Spinal cord (tissue), 10 donors: ENCODE data around the gene IL25. TPM values are rescaled to one million over a fixed set of nuclear protein-coding genes. Genes with fewer than 3 reads are reported as not detected.
"Not testable (repeated sequence)": the region's sequence is repeated elsewhere in the genome, so short reads cannot be mapped to it uniquely, and the experiment has no call there.

Source experiments
- DNase-seq, 6 donors: peaks; one replicate each; pipeline versions ENCODE4 v3.0.0 to v3.0.0-alpha.2; 2013 to 2015; ENCODE audit warnings: low spot score in 6 of 6, low read depth in 4 of 6
- H3K27ac ChIP-seq: one replicate; pipeline ENCODE4 v1.5.1; 2013; ENCODE audit warnings: low read depth, low read length, control low read depth
- H3K27me3 ChIP-seq: one replicate; pipeline ENCODE4 v1.6.1; 2013; ENCODE audit warnings: low read length; ENCODE audit not compliant: control insufficient read depth, insufficient read depth
- H3K36me3 ChIP-seq: one replicate; pipeline ENCODE4 v1.6.1; 2013; ENCODE audit warnings: low read length; ENCODE audit not compliant: control insufficient read depth, insufficient read depth
- H3K4me1 ChIP-seq: one replicate; pipeline ENCODE4 v1.6.1; 2013; ENCODE audit warnings: low read length; ENCODE audit not compliant: control insufficient read depth, insufficient read depth
- H3K4me3 ChIP-seq: one replicate; pipeline ENCODE4 v1.5.1; 2013; ENCODE audit warnings: low read depth, low read length, control low read depth
- H3K9me3 ChIP-seq: one replicate; pipeline ENCODE4 v1.6.1; 2013; ENCODE audit warnings: low read length; ENCODE audit not compliant: control insufficient read depth, insufficient read depth
- WGBS: methylation state at CpG from one replicate; pipeline ENCODE4 v1.1.5; 2013; ENCODE audit warnings: missing lambda C conversion rate; ENCODE audit not compliant: insufficient coverage; 5-methylcytosine and 5-hydroxymethylcytosine counted together
- polyA plus RNA-seq, 2 donors: library from polyadenylated mRNA; unstranded; fragments of 120-200 nt; gene quantifications; one replicate each; pipeline ENCODE4 v1.2.1, GENCODE V29; 2013; ENCODE audit not compliant: insufficient read length in 2 of 2
- total RNA-seq, 2 donors: library from RNA; depleted of rRNA in 1 of 2; stranded (reverse); fragments of 120-200 nt in 1 of 2; fragments of >200 nt in 1 of 2; gene quantifications; one replicate each; pipeline versions ENCODE4 v1.2.3 to v1.2.4, GENCODE V29; 2013 to 2014
- donor health status: healthy.

The IL25 gene
- total and polyA plus RNA-seq, 4 donors: not detected

DNA sequence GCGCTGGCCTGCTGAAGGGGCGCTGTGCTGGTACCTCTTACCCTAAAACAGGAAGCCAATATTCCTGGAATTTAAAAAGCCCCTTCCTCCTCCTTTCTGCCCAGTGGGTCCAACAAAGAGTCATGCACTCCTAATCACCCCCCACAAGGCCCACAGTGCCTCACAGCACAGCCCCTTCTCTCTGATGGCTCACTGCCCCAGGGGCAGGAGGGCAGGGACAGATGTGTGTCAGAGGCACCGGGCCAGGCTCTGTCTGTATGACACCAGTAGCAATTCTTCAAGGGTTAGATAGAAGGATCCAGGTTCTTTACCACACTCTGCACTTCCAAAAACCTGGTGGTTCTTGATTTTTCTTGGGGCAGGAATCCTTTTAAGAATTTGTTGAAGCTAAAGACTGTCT lies 26.5 kb downstream of the IL25 start:
- H3K27me3 ChIP-seq: no peaks in the 10 kb centered on the region
- no peak overlapping the region for H3K4me3 ChIP-seq
- no peaks in the 10 kb centered on the region for H3K9me3 ChIP-seq
- H3K4me1 ChIP-seq: no peaks in the 10 kb centered on the region
- no peak for DNase-seq
- WGBS: 94% methylated on average over 2 of the region's 3 CpGs
- no peak overlapping the region for H3K27ac ChIP-seq
- H3K36me3 ChIP-seq: no peaks in the 10 kb centered on the region

DNA sequence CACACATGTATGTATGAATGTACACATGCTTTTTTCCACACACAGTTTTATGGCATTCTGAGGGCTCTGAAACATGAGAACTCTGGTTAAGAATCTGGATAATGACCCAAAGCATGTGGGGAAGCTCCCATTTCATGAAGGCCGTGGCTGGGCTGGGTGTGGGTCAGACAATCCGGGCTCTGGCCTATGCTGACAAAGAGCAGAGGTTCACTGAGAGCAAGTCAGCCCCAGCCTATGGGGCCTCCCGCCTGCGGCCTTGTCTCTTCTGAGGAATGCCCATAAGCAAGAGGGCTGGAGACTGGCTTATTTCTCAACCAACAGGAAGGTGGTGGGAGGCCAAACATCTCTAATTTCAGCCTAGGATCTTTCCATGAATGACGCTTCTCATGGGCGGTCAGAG lies 27.0 kb downstream of the IL25 start:
- Histone ChIP-seq H3K9me3 (no peaks in the 10 kb centered on the region), H3K27me3 (no peaks in the 10 kb centered on the region), H3K36me3 (no peaks in the 10 kb centered on the region), H3K4me3 (no peak overlapping the region), H3K4me1 (no peaks in the 10 kb centered on the region), H3K27ac (no peak overlapping the region)
- no peak for DNase-seq
- 93% methylated on average over 4 of the region's 6 CpGs for WGBS

DNA sequence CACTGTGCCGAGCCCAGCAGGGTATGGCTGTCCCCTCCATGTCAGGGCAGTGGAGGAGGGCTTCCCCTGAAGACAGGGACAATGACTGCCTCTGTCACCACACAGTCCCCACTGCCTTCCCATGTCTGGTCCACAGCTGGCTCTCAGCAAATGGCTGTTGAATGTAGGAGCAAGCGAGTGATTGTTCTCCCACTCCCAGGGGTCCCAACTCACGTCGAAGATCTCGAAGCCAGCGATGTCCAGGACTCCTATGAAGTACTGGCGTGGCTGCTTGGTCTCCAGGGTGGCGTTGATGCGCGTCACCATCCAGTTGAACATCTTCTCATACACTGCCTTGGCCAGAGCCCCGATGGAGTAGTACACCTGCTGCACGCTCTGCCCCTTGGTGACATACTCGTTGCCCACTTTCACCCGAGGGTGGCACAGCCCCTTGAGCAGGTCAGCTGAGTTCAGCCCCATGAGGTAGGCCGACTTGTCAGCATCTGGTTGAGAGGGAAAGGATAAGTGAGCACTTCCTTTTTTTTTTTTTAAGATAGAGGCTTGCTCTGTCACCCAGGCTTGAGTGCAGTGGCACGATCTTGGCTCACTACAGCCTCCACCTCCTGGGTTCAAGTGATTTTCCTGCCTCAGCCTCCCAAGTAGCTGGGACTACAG lies 28.0 kb downstream of the IL25 start:
- H3K36me3 ChIP-seq, DNase-seq, H3K4me3 ChIP-seq, H3K27me3 ChIP-seq, H3K27ac ChIP-seq, H3K9me3 ChIP-seq, H3K4me1 ChIP-seq: not testable (repeated sequence)
- 86% methylated on average over 15 of the region's 16 CpGs for WGBS

- 85% methylated on average over 4 of the region's 4 CpGs for WGBS
- Histone ChIP-seq H3K4me3 (no peak overlapping the region), H3K9me3 (no peaks in the 10 kb centered on the region), H3K4me1 (peaks cover 8% of the 10 kb centered on the region), H3K36me3 (no peaks in the 10 kb centered on the region), H3K27me3 (no peaks in the 10 kb centered on the region), H3K27ac (no peak overlapping the region)
- DNase-seq: no peak
Measured at GRCh38 chr14:23401291-23401690, 28.7 kb downstream of the IL25 start.

DNA sequence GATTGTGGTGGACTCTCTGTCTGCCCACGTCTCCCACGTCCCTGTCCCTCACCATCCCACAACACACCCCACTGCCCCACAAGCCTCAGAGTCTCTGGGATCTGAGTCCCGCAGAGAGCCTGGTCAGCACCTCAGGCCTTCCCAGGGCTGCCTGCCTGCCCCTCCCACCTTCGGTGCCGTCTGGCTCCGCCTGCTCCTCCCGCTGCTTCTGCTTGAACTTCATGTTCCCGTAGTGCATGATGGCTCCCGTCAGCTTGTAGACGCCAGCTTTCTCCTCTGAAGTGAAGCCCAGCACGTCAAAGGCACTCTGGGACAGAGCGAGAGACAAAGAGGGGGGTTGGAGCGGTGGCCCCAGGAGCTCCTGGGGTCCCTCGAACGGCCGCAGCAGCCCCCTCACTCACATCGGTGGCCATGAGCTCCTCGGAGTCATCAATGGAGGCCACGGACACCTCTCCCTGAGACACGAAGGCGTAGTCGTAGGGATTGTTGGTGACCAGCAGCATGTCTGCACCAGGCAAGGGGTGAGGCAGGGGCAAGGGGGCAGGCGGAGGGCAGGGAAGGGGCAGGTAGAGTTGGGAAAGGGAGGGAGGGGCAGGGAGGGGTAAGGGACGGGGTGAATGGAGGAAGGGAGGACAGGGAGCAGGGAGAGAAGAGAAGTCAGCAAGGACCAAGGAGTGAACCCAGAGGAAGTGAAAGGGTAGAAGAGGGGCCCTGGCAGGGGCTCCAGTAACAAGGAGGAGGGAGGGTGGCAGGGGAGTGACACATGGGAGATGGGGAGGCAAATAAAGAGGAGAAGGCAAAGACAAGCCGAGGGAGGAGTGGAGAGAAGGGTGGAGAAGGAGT lies 29.9 kb downstream of the IL25 start:
- 70% methylated on average over 24 of the region's 25 CpGs for WGBS
- H3K4me3 ChIP-seq: no peak overlapping the region
- no peaks in the 10 kb centered on the region for H3K9me3 ChIP-seq
- no peak overlapping the region for H3K27ac ChIP-seq
- H3K27me3 ChIP-seq: no peaks in the 10 kb centered on the region
- DNase-seq: no peak
- no peaks in the 10 kb centered on the region for H3K36me3 ChIP-seq
- peaks cover 15% of the 10 kb centered on the region for H3K4me1 ChIP-seq

- Histone ChIP-seq H3K4me1 (peaks cover 15% of the 10 kb centered on the region), H3K27me3 (no peaks in the 10 kb centered on the region), H3K4me3 (no peak overlapping the region), H3K27ac (no peak overlapping the region), H3K36me3 (no peaks in the 10 kb centered on the region), H3K9me3 (no peaks in the 10 kb centered on the region)
- whole genome bisulfite sequencing: 72% methylated on average over 7 of the region's 7 CpGs
- no peak for DNase-seq
Measured at GRCh38 chr14:23403139-23403438, 30.5 kb downstream of the IL25 start.

GRCh38 chr14:23403908-23404307 lies 31.3 kb downstream of the IL25 start:
- Histone ChIP-seq H3K36me3 (no peaks in the 10 kb centered on the region), H3K4me1 (peaks cover 15% of the 10 kb centered on the region), H3K27me3 (no peaks in the 10 kb centered on the region), H3K9me3 (no peaks in the 10 kb centered on the region), H3K4me3 (no peak overlapping the region), H3K27ac (no peak overlapping the region)
- WGBS: 79% methylated on average over 3 of the region's 4 CpGs
- no peak for DNase-seq

- Histone ChIP-seq H3K27me3 (no peaks in the 10 kb centered on the region), H3K36me3 (no peaks in the 10 kb centered on the region), H3K4me1 (peaks cover 15% of the 10 kb centered on the region), H3K4me3 (no peak overlapping the region), H3K9me3 (no peaks in the 10 kb centered on the region), H3K27ac (no peak overlapping the region)
- WGBS: 88% methylated on average over 12 of the region's 14 CpGs
- DNase-seq: no peak
Measured at GRCh38 chr14:23404331-23404900, 31.8 kb downstream of the IL25 start.

- no peaks in the 10 kb centered on the region for H3K36me3 ChIP-seq
- H3K4me1 ChIP-seq: peaks cover 15% of the 10 kb centered on the region
- no peak overlapping the region for H3K27ac ChIP-seq
- H3K27me3 ChIP-seq: no peaks in the 10 kb centered on the region
- H3K9me3 ChIP-seq: no peaks in the 10 kb centered on the region
- no peak for DNase-seq
- 66% methylated on average over 5 of the region's 10 CpGs for WGBS
- H3K4me3 ChIP-seq: no peak overlapping the region
Measured at GRCh38 chr14:23405096-23405495, 32.5 kb downstream of the IL25 start.
